GM12891 (cell line): ENCODE results near the gene CREB5.

Experiments
- DNase-seq: peaks from one replicate; pipeline ENCODE4 v3.0.0; 2011; ENCODE audit warnings: low spot score; ENCODE audit not compliant: insufficient read length
- FAIRE-seq: peaks from 2 replicates; lab custom pipeline; 2011; peaks lifted over from hg19 to GRCh38; lab: Jason Lieb, UNC
- PAX5 ChIP-seq: IDR thresholded peaks from 2 replicates; pipeline ENCODE4 v1.6.1; 2011; ENCODE audit warnings: low read length, moderate library complexity, mild to moderate bottlenecking; ENCODE audit not compliant: insufficient read depth, severe bottlenecking
- POLR2A ChIP-seq: IDR thresholded peaks from 2 replicates; pipeline ENCODE4 v1.6.1; 2011; ENCODE audit warnings: low read depth, low read length, control low read depth
- POLR2AphosphoS5 ChIP-seq: IDR thresholded peaks from 2 replicates; pipeline ENCODE4 v1.6.1; 2011; ENCODE audit warnings: low read depth, low read length, control low read depth
- POU2F2 ChIP-seq: IDR thresholded peaks from 2 replicates; pipeline ENCODE4 v1.6.1; 2011; ENCODE audit warnings: low read depth, mild to moderate bottlenecking, control low read depth, low read length, moderate library complexity
- SPI1 ChIP-seq: IDR thresholded peaks from 2 replicates; pipeline ENCODE4 v1.6.1; 2011; ENCODE audit warnings: low read depth, low read length, control low read depth
- TAF1 ChIP-seq: IDR thresholded peaks from 2 replicates; pipeline ENCODE4 v1.6.1; 2011; ENCODE audit warnings: low read depth, low read length, control low read depth

CREB5 gene

DNA sequence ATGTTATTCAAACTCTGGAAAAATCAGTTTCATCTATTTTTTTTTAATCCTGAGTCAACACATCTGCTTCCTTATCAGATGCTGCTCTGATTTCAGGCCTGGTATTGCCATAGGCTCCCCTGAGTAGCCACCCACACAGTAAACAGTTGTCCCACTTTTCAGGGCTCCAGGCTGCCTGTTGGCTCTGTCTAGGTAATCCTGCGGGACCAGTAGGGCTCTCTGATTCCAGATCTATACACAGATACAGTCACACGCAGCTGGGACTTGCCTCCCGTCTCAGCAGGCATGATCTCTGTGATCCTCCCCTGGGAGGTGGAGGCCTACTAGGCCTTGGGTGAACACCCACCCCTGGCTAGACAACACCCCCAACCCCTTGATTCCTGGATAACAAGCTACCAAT is 206.1 kb downstream of the CREB5 start:
- TF ChIP-seq PAX5, result no peak
- TF ChIP-seq POLR2AphosphoS5, result no peak
- TF ChIP-seq POLR2A, result no peak
- TF ChIP-seq POU2F2, result no peak
- TF ChIP-seq TAF1, result no peak
- no peak for TF ChIP-seq SPI1
- no peak for FAIRE-seq
- DNase-seq, result no peak

DNA sequence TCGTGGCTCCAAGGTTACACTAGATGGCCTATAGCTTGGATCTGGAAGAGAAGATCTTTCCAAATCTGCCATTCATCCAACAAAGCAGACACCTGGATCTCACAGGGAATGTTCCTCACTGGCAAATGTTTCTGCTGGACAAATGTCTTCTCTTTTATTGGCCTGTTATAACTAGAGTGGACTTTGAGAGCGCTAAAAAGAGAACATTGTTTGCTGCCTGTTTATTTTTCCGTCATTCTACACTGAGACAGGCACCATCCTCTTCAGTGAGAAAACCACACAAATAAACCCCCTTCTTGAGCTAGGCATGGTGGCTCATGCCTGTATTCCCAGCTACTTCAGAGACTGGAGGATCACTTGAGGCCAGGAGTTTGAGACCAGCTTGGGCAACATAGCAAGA is 206.9 kb downstream of the CREB5 start:
- TF ChIP-seq TAF1 (no peak), PAX5 (no peak), POLR2A (no peak), POU2F2 (no peak), POLR2AphosphoS5 (no peak), SPI1 (no peak)
- no peak for FAIRE-seq
- no peak for DNase-seq

DNA sequence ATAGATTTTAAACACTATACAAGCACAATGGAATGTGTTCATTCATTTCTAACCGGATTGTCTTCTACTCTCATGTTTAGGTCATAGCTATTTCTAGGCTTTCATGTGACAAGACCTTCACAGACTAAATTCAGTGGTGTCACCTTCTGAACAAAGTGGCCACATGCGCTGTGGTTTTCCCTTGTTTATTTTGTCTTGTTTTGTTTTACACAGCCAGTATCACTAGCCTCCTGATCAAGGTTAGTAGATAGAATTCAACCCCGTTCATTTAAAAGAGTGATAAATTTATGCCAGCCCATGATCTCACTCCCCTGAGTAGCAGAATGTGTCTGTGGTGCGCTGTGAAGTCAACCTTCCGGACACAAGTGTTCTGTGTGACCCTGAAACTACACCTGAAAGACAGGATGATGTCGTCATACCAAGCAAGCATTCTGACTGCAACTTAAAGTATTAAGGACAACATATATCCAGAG is 209.1 kb downstream of the CREB5 start:
- TF ChIP-seq POU2F2, result peak; percentile 65; the same call in 1 of the 2 replicates
- TF ChIP-seq POLR2AphosphoS5, result peak; percentile 33; the same call in 1 of the 2 replicates
- no peak for TF ChIP-seq TAF1
- DNase-seq, result no peak
- peak; percentile 78 for FAIRE-seq

DNA sequence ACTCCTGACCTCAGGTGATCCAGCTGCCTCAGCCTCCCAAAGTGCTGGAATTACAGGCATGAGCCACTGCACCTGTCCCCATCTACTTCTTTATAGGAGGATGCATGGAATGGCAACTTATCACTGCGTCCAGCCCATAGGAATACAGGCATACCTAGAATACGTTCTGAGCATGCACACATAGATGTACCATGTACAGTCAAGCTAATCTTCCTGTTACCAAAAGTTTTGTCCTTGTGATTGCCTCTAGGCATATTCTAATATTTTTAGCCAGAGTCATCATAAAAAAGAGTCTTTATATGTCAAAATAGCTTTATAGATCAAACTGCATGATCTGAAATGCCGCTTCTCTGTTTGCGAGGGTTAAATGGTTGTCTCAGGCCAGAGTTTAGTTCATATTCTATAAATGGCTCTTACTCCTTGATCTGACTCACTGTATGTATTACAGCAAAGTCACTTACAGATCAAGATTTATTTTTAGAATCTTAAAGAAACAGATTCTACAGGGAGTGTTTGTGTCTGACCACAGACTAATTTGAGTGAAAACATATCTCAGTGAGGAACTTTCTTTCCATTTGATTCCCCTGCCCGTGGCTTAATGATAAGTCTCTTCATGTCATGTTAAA is 210.9 kb downstream of the CREB5 start:
- FAIRE-seq (no peak), DNase-seq (no peak)
- no peak for TF ChIP-seq POLR2A
- no peak for TF ChIP-seq SPI1
- TF ChIP-seq POLR2AphosphoS5, result no peak
- TF ChIP-seq PAX5, result no peak
- no peak for TF ChIP-seq TAF1
- no peak for TF ChIP-seq POU2F2

DNA sequence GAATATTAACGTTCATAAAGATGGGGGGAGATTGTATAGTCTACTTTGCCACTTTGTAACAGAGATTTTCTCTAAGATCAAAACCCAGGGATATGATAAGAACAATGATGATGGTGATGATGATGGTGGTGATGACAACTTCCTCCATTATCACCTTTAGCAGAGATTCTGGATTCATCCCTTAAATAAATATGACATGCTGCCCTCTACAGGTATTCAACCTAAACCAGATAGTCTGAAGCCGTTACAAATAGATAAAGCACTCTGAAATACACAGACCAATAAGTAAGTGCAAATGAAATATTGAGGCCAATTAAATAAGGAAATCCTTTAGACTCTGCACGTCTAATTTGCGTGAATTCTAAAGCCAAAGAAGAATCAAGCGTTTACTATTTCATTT is 211.5 kb downstream of the CREB5 start:
- TF ChIP-seq SPI1 (no peak), PAX5 (no peak)
- DNase-seq (no peak), FAIRE-seq (no peak)

DNA sequence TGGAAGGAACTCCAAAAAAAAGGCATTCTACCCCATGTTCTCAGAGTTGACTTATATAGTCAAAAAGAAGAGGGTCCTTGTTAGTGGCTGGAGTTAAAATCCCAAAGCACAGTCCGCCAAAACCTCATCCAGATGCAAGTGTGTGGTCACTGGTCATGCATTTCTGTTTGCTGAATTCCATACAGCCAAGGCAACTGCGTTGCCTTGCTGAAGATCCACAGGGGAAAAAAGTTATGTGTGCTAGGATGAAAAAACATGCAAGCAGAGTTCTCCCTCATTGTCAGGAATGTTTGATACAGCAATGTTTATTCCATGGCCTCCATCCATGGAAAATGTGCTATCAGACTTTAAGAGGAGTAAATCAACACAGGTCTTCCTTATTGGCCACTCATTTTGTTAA is 213.1 kb downstream of the CREB5 start:
- FAIRE-seq, result no peak
- no peak for DNase-seq
- TF ChIP-seq SPI1 (no peak), POLR2A (no peak), POU2F2 (no peak), TAF1 (no peak), POLR2AphosphoS5 (no peak), PAX5 (no peak)

DNA sequence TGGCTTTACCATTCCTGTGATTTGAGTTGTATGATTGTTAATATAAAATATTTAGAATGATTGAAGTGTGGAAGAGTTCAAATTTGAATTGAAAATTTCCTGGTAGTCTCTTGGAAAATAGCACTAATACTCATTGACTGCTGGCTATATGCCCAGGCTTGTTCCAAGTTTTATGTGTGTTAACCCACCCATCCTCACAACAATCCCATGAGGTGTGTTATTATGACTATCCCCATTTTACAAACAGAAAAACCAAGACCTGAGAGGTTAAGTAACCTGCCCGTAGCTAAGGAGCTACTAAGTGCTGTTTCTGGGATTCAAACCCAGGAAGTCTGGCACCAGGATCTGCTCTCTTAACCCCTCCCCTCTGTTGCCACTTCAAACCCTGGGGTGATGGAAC is 213.9 kb downstream of the CREB5 start:
- FAIRE-seq, result no peak
- TF ChIP-seq POLR2A, result no peak
- TF ChIP-seq TAF1, result no peak
- TF ChIP-seq POLR2AphosphoS5, result no peak
- no peak for TF ChIP-seq PAX5
- no peak for TF ChIP-seq SPI1

DNA sequence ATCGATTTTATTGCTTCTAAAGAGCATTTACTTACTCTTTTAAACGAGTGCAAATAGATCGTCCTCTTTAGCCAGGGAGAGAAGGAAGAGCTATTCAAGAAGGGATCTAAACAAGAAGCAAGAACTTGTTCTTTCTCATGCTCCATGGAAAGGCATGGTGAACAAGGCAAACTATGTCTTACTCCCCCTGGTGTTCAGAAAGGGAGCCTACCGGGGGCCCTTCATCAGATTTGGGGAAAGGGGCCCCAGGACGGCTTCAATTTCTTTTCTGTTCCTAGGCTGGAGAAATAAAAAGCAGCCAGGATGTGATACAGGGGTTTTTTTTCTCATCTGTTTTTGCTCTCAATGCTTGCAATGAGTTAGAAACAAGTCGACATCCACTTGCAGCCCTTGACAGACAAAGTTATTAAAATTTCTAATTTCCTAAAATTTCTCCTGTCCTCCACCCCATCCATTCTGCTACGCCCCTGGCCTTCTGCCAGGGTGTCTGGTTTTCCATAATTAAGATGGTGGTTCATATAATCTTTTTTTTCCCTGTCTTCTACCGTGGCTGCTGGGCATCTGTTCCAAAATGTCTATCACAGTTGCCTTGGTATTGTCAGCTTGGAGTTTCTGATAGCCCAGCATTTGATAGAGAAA is 214.4 kb downstream of the CREB5 start:
- DNase-seq (peak; percentile 16), FAIRE-seq (no peak)
- no peak for TF ChIP-seq POLR2AphosphoS5
- no peak for TF ChIP-seq PAX5
- no peak for TF ChIP-seq SPI1
- TF ChIP-seq TAF1, result no peak
- TF ChIP-seq POU2F2, result no peak
- no peak for TF ChIP-seq POLR2A

More for the DNA sequence above, 213.9 kb downstream of the CREB5 start:
- DNase-seq, result no peak

DNA sequence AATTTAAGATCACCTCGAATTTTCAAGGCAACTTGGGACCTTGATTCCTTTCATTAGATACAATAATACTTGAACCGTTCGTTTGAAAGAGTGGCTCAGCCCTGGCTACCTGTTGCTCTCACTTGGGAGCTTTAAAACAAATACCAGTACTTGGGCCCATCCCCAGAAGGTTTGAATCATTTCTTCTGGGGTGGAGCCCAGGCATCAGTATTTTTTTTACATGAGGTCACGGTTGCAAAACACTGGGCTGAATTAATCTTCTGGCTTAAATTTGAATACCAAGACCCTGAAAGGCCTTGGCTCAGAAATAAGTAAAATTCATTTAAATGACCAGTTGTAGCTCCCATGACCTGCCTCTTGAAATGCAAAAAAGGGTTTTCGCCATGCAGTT is 214.9 kb downstream of the CREB5 start:
- no peak for DNase-seq
- no peak for FAIRE-seq
- TF ChIP-seq POLR2AphosphoS5, result no peak
- TF ChIP-seq SPI1, result no peak
- TF ChIP-seq PAX5, result no peak
- TF ChIP-seq TAF1, result no peak
- no peak for TF ChIP-seq POLR2A
- TF ChIP-seq POU2F2, result no peak

DNA sequence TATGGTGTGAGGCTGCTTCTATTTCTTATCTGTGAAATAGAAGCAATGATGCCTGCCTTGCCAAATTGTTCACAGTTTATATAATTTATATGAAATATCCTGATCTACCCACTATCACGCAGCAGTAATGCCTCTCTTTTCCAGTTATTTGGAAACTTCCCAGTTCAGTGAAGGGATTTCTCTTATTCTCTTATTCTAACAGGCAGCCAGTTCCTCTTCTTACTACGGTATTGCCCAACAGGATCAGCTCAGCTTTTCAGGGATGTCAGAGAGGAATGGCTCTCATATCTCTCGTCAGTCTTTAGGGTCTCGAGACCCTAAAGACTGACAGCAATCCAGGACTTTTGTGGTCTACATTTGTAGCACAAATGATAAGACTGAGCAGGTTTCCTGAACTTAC is 215.6 kb downstream of the CREB5 start:
- TF ChIP-seq TAF1 (no peak), SPI1 (no peak), PAX5 (no peak), POU2F2 (no peak), POLR2A (no peak), POLR2AphosphoS5 (no peak)
- DNase-seq, result no peak
- no peak for FAIRE-seq
